DND-41 (cell line): ENCODE results near the gene BMP7.

Experiments used
- ATAC-seq: fragments of 200-7000 bp; cut with Tn5 transposase; 3 replicates; pipeline ENCODE4 v1.9.1; 2021; ENCODE audit warnings: low read depth; ENCODE audit not compliant: insufficient read depth
- DNase-seq: peaks from one replicate; pipeline ENCODE4 v3.0.0-alpha.2; 2020
- H2AFZ ChIP-seq: 2 replicates; pipeline ENCODE4 v1.6.0; 2012; ENCODE audit warnings: low read depth, low read length
- H3K27ac ChIP-seq: 2 replicates; pipeline ENCODE4 v1.5.1; 2012; ENCODE audit warnings: low read length, inconsistent platforms
- H3K27me3 ChIP-seq: fragments of 200-600 bp; sonication (generic); 2 replicates; pipeline ENCODE4 v1.6.0; 2012; ENCODE audit warnings: low read length, mild to moderate bottlenecking, inconsistent platforms; ENCODE audit not compliant: insufficient read depth, poor library complexity
- H3K36me3 ChIP-seq: 2 replicates; pipeline ENCODE4 v1.5.1; 2012; ENCODE audit warnings: low read length, inconsistent platforms; ENCODE audit not compliant: insufficient read depth
- H3K4me1 ChIP-seq: 2 replicates; pipeline ENCODE4 v1.5.1; 2012; ENCODE audit warnings: mild to moderate bottlenecking, low read length; ENCODE audit not compliant: insufficient read depth
- H3K4me2 ChIP-seq: 2 replicates; pipeline ENCODE4 v1.6.0; 2012; ENCODE audit warnings: mild to moderate bottlenecking, moderate library complexity, low read length, inconsistent platforms; ENCODE audit not compliant: insufficient read depth
- H3K4me3 ChIP-seq, 2 experiments: fragments of 200-600 bp in 1 of 2; shearing (Covaris generic) in 1 of 2; 2 replicates each; pipeline ENCODE4 v1.5.1; 2012 to 2016; ENCODE audit warnings: inconsistent platforms in 2 of 2, low read length in 2 of 2, mild to moderate bottlenecking in 2 of 2, low read depth in 1 of 2, moderate library complexity in 1 of 2
- H3K79me2 ChIP-seq: 2 replicates; pipeline ENCODE4 v1.6.0; 2012; ENCODE audit warnings: low read length, inconsistent platforms; ENCODE audit not compliant: insufficient read depth
- H3K9ac ChIP-seq: 2 replicates; pipeline ENCODE4 v1.6.0; 2012; ENCODE audit warnings: low read depth, mild to moderate bottlenecking, inconsistent platforms, low read length, moderate library complexity
- H3K9me3 ChIP-seq: 2 replicates; pipeline ENCODE4 v1.5.1; 2012; ENCODE audit warnings: low read length, moderate library complexity, mild to moderate bottlenecking, inconsistent platforms; ENCODE audit not compliant: insufficient read depth, severe bottlenecking
- H4K20me1 ChIP-seq: 2 replicates; pipeline ENCODE4 v1.6.0; 2012; ENCODE audit warnings: low read length; ENCODE audit not compliant: insufficient read depth
- CTCF ChIP-seq: IDR thresholded peaks from 2 replicates; pipeline ENCODE4 v1.5.1; 2012; ENCODE audit warnings: borderline replicate concordance, low read length, moderate library complexity, mild to moderate bottlenecking; ENCODE audit not compliant: poor library complexity, severe bottlenecking; ENCODE audit errors: extremely low read depth
- EZH2 ChIP-seq: IDR thresholded peaks from 3 replicates; pipeline ENCODE4 v1.6.1; 2012; ENCODE audit warnings: borderline replicate concordance, low read depth, mild to moderate bottlenecking, moderate library complexity, low read length, inconsistent platforms; ENCODE audit not compliant: severe bottlenecking

The BMP7 gene

GRCh38 chr20:57166568-57167291, 99.7 kb downstream of the BMP7 start:
- Histone ChIP-seq H3K27me3 (peaks cover 4% of the 10 kb centered on the region), H3K9me3 (no peaks in the 10 kb centered on the region), H3K36me3 (no peaks in the 10 kb centered on the region), H3K9ac (no peak overlapping the region), H3K27ac (no peak overlapping the region), H4K20me1 (0 out of 2 replicates have a peak, but pooled peaks cover 3% of the 10 kb centered on the region), H2AFZ (no peak overlapping the region), H3K79me2 (no peaks in the 10 kb centered on the region), H3K4me3 (no peak overlapping the region), H3K4me1 (no peaks in the 10 kb centered on the region), H3K4me2 (no peak overlapping the region)
- DNase-seq (no peak), ATAC-seq (no peak)
- TF ChIP-seq CTCF, result no peak
- TF ChIP-seq EZH2, result no peak

DNA sequence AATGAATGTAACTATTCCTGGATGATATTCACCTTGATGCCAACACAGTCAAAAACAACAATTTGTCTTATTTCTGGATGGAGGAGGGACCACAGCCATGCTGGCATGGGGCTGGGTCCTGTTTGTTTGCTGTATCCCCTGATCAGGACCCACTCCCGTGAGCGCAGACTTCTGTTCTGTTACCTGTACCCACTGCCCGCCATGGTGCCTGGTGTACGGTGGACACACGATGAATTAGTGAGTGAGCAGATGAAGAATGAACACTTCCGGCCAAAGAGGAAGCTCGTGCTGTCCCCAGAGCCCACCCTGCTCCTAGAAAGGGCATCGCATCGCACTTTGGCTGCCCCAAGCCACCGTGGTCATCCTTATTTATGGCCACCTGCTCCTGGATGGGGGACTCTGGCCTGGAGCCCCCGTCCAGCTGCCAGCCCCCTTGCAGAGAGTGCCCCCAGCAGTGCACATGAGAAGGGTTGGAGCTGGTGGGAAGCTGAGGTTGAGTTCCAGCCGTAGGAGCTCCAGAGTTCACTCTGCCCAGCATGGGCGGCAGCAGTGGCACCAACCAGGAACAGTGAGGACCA, 100.9 kb downstream of the BMP7 start:
- H3K9me3 ChIP-seq, result no peaks in the 10 kb centered on the region
- ATAC-seq, result no peak
- no peak overlapping the region for H2AFZ ChIP-seq
- no peak for DNase-seq
- H3K36me3 ChIP-seq, result no peaks in the 10 kb centered on the region
- H3K4me3 ChIP-seq, result no peak overlapping the region
- TF ChIP-seq EZH2 (no peak), CTCF (no peak)
- H4K20me1 ChIP-seq, result 0 out of 2 replicates have a peak, but pooled peaks cover 3% of the 10 kb centered on the region
- H3K27me3 ChIP-seq, result no peaks in the 10 kb centered on the region
- no peak overlapping the region for H3K9ac ChIP-seq
- H3K4me1 ChIP-seq, result no peaks in the 10 kb centered on the region
- H3K4me2 ChIP-seq, result no peak overlapping the region
- no peaks in the 10 kb centered on the region for H3K79me2 ChIP-seq
- H3K27ac ChIP-seq, result no peak overlapping the region

- TF ChIP-seq CTCF (no peak), EZH2 (no peak)
- no peak overlapping the region for H3K4me2 ChIP-seq
- H3K9me3 ChIP-seq, result no peaks in the 10 kb centered on the region
- DNase-seq (no peak), ATAC-seq (no peak)
- H3K4me1 ChIP-seq, result no peaks in the 10 kb centered on the region
- H3K36me3 ChIP-seq, result no peaks in the 10 kb centered on the region
- H3K79me2 ChIP-seq, result no peaks in the 10 kb centered on the region
- H3K27ac ChIP-seq, result no peak overlapping the region
- no peak overlapping the region for H3K9ac ChIP-seq
- H3K4me3 ChIP-seq, result no peak overlapping the region
- H3K27me3 ChIP-seq, result no peaks in the 10 kb centered on the region
- no peak overlapping the region for H2AFZ ChIP-seq
- H4K20me1 ChIP-seq, result 0 out of 2 replicates have a peak, but pooled peaks cover 3% of the 10 kb centered on the region
These were observed 101.6 kb downstream of the BMP7 start for GRCh38 chr20:57164872-57165271.
